Stimulated activated effector memory CD8-positive, alpha-beta T cell treated with anti-CD3 and anti-CD28 coated beads, Interleukin-12 subunit alpha, Interleukin-12 subunit beta, amount 100 ng/mL, for 72 hours (primary cell): ENCODE data around the gene LEF1.

Experiments used
- ATAC-seq: fragments of 150-1000 bp; cut with Tn5 transposase; 2 replicates; pipeline ENCODE4 v1.10.0; 2021
- DNase-seq, 2 donors: peaks; one replicate each; pipeline ENCODE4 v3.0.0; 2021 to 2022; ENCODE audit warnings: low spot score in 2 of 2
- H3K27ac Mint-ChIP-seq: one replicate; pipeline ENCODE4 v1.8.0; 2022; ENCODE audit warnings: mild to moderate bottlenecking, mixed read lengths
- H3K36me3 Mint-ChIP-seq: one replicate; pipeline ENCODE4 v1.8.0; 2022; ENCODE audit warnings: mild to moderate bottlenecking, mixed read lengths
- H3K4me1 Mint-ChIP-seq: one replicate; pipeline ENCODE4 v1.8.0; 2022; ENCODE audit warnings: mixed read lengths
- H3K4me3 Mint-ChIP-seq: one replicate; pipeline ENCODE4 v1.8.0; 2022; ENCODE audit warnings: mild to moderate bottlenecking, mixed read lengths
- H3K9me3 Mint-ChIP-seq: one replicate; pipeline ENCODE4 v1.8.0; 2022; ENCODE audit warnings: mixed read lengths

Gene LEF1

GRCh38 chr4:108168671-108169523 lies at the start of gene LEF1:
Gene LEF1, minus strand, starts transcription at chr4:108168932. Its CDS starts 1,165 bp downstream, at chr4:108167767.
- peak within 1 kb of the TSS; percentile 73 for H3K27ac Mint-ChIP-seq
- H3K9me3 Mint-ChIP-seq = no peaks in the 10 kb centered on the region
- peaks cover 48% of the 10 kb centered on the region for H3K4me1 Mint-ChIP-seq
- DNase-seq (peak; percentile 17 to 65), ATAC-seq (peak; percentile 39)
- H3K36me3 Mint-ChIP-seq = peaks cover 6% of the 10 kb centered on the region
- H3K4me3 Mint-ChIP-seq = peak within 1 kb of the TSS; percentile 92

GRCh38 chr4:108216510-108216909 lies 47.8 kb upstream of the LEF1 start:
- Mint-ChIP-seq H3K36me3 (no peaks in the 10 kb centered on the region), H3K4me1 (no peaks in the 10 kb centered on the region), H3K27ac (no peak overlapping the region), H3K9me3 (no peaks in the 10 kb centered on the region), H3K4me3 (no peak overlapping the region)
- DNase-seq (no peak), ATAC-seq (no peak)

- Mint-ChIP-seq H3K9me3 (no peaks in the 10 kb centered on the region), H3K4me1 (no peaks in the 10 kb centered on the region), H3K36me3 (no peaks in the 10 kb centered on the region), H3K4me3 (no peak overlapping the region), H3K27ac (no peak overlapping the region)
- ATAC-seq (no peak), DNase-seq (no peak)
Observed at GRCh38 chr4:108215055-108215454, 46.3 kb upstream of the LEF1 start.

DNA sequence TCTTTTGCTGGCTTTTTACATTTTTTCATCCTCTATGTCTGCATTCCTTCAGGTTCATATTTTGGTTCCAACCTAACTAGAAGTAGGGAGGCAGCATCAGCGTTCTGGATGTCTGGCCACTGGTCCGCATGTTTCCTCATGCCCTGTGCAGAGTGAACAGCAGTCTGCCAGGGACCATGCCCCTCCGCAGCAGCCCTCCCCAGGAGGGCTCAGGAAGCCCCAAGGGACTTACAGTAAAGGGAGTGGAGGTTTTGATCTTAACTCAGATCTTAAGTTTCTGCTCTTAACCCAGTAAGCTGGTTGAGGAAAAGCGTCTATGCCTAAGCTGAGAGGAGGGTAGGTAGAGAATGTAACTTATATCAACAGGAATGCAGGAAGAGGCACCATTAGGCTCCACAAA lies 45.0 kb upstream of the LEF1 start:
- Mint-ChIP-seq H3K9me3 (no peaks in the 10 kb centered on the region), H3K36me3 (no peaks in the 10 kb centered on the region), H3K27ac (no peak overlapping the region), H3K4me1 (no peaks in the 10 kb centered on the region), H3K4me3 (no peak overlapping the region)
- ATAC-seq = no peak
- DNase-seq = no peak

- Mint-ChIP-seq H3K36me3 (no peaks in the 10 kb centered on the region), H3K9me3 (no peaks in the 10 kb centered on the region), H3K4me3 (no peak overlapping the region), H3K27ac (no peak overlapping the region), H3K4me1 (no peaks in the 10 kb centered on the region)
- DNase-seq = no peak
- no peak for ATAC-seq
Observed at GRCh38 chr4:108213308-108213707, 44.6 kb upstream of the LEF1 start.

DNA sequence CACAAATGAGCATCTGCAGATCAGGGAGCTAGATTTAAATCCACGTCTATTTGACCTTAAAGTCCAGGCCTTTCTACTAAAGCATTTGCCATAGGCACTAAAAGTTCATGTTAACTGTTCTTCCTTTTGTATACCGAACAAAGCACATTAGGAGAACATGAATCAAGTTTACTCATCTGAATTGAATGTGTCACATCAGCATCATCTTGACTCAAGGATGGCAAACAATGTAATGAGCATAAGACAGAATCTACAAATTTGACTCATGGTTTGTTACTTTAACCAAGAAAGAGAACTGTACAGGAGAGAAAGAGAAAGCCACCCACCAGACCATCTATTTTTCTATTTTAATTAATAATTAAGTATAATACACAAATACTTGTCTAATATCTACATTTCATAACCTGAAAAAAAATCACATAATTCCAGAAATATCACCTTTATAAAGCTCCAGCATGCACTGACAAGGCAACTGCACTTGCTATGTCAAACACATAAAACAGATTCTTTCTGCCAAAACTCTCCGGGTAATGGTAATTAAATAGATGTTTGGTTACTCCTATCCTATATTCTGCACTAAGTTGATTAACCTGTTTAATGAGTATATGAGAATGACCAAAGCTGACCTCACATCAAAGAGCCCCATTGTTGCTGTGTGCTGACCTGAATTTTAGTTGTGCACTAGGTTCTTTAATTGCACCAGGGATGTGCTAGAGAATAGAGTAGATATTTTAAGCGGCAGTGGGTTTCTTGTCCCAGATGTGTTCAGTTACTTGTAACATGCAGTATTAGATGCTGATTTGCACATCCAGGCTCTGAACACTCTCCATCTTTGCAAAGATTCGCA lies 42.5 kb upstream of the LEF1 start:
- Mint-ChIP-seq H3K36me3 (no peaks in the 10 kb centered on the region), H3K4me3 (no peak overlapping the region), H3K9me3 (no peaks in the 10 kb centered on the region), H3K4me1 (no peaks in the 10 kb centered on the region), H3K27ac (no peak overlapping the region)
- DNase-seq = no peak
- ATAC-seq = peak; percentile 74

DNA sequence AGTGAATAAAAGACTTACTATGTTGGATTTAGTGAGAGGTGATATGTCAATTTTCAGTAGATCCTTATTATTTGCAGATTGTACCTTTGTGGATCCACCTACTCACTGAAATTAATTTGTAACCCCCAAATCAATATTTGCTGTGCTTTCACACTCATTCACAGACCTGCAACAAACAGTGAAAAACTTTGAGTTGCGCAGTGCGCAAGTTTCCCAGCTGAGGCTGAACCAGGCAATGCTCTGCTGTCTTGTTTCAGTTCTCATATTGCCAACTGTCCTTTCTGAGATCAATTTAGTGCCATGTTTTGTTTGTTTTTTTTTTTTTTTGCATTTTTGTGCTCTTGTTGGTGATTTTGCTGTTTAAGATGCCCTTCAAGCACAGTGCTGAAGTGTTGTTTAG lies 40.8 kb upstream of the LEF1 start:
- H3K9me3 Mint-ChIP-seq = no peaks in the 10 kb centered on the region
- no peak for DNase-seq
- no peaks in the 10 kb centered on the region for H3K36me3 Mint-ChIP-seq
- H3K4me3 Mint-ChIP-seq = no peak overlapping the region
- peaks cover 7% of the 10 kb centered on the region for H3K4me1 Mint-ChIP-seq
- no peak overlapping the region for H3K27ac Mint-ChIP-seq
- ATAC-seq = no peak

DNA sequence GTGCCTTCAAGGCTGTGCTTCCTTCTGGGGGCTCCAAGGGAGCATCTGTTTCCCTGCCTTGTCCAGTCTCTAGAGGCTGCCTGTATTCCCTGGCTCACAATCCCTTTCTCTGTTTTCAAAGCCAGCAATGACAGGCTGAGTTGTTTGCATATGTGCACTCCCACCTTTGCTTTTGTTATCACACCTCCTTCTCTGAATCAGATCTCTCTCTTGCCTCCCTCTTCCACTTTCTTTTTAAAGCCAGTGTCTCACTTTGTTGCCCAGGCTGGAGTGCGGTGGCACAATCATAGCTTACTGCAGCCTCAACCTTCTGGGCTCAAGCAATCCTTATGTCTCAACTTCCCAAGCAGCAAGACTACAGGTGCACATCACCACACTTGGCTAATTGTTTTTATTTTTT lies 37.1 kb upstream of the LEF1 start:
- Mint-ChIP-seq H3K27ac (no peak overlapping the region), H3K9me3 (no peaks in the 10 kb centered on the region), H3K4me1 (peaks cover 14% of the 10 kb centered on the region), H3K36me3 (no peaks in the 10 kb centered on the region), H3K4me3 (no peak overlapping the region)
- ATAC-seq (peak; percentile 51), DNase-seq (no peak)

DNA sequence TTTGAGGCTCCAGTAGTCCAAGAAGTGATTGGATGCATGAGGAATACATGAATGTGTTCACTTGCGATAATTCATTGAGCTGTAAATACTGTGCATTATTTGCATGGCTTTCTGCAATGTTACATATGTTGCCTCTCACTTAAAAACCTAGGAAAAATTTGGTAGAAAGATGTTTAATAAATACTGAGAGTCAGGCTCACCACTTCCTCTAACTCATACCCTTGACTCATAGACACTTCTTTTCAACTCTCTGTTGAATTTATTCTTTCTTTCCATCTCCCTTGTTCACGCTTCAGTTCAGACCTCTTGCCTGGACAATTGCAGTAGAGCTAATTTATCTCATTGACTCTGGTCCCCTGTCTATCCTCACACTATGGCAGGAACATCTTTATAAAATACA lies 35.8 kb upstream of the LEF1 start:
- H3K4me3 Mint-ChIP-seq = no peak overlapping the region
- no peaks in the 10 kb centered on the region for H3K36me3 Mint-ChIP-seq
- DNase-seq (no peak), ATAC-seq (peak; percentile 53)
- no peaks in the 10 kb centered on the region for H3K9me3 Mint-ChIP-seq
- H3K27ac Mint-ChIP-seq = no peak overlapping the region
- peaks cover 14% of the 10 kb centered on the region for H3K4me1 Mint-ChIP-seq

DNA sequence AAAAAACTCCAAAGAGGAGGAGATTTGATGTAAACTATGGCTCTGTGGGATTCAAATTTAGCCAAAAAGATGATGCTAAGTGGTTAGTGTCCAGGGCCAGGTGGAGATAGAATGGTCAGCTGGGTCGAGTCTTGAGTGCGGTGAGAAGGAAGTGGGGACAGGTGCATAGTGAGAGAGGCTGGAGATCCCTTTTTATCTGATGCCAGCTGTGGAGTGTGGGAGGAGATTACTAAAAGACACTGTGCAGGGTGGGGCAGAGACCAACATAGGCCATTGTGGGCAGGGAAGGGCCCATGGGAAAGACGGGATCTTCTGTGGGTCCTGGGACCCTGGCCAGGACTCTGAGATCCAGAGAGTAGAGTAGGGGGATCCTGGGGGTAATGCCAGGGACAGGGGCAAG lies 34.6 kb upstream of the LEF1 start:
- DNase-seq (no peak), ATAC-seq (no peak)
- no peaks in the 10 kb centered on the region for H3K9me3 Mint-ChIP-seq
- no peak overlapping the region for H3K27ac Mint-ChIP-seq
- H3K36me3 Mint-ChIP-seq = no peaks in the 10 kb centered on the region
- H3K4me1 Mint-ChIP-seq = peaks cover 14% of the 10 kb centered on the region
- H3K4me3 Mint-ChIP-seq = no peak overlapping the region

DNA sequence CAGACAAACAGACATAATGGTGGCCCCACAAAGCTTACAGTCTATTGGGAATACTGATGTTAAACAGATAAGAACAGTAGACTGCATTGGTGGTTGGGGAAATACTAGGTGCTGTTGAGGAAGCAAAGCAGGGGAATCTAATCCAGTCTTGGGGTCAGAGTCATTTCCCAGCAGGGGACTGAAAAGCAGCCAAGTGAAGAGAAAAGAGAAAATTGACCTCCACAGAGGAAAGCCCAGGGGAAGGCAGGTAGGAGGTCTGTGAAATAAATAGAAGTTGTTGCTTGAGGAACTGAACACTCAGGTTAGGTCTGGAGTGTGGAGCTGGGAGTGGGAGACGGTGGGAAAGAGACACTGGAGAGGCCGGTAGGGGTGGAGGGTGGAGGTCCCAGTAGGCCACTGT lies 33.0 kb upstream of the LEF1 start:
- H3K4me1 Mint-ChIP-seq = peaks cover 14% of the 10 kb centered on the region
- no peak for DNase-seq
- H3K9me3 Mint-ChIP-seq = no peaks in the 10 kb centered on the region
- ATAC-seq = no peak
- H3K27ac Mint-ChIP-seq = no peak overlapping the region
- H3K4me3 Mint-ChIP-seq = no peak overlapping the region
- no peaks in the 10 kb centered on the region for H3K36me3 Mint-ChIP-seq

- Mint-ChIP-seq H3K36me3 (no peaks in the 10 kb centered on the region), H3K9me3 (no peaks in the 10 kb centered on the region), H3K4me1 (peaks cover 11% of the 10 kb centered on the region), H3K4me3 (no peak overlapping the region), H3K27ac (no peak overlapping the region)
- ATAC-seq = no peak
- no peak for DNase-seq
Observed at GRCh38 chr4:108199881-108200280, 31.1 kb upstream of the LEF1 start.

DNA sequence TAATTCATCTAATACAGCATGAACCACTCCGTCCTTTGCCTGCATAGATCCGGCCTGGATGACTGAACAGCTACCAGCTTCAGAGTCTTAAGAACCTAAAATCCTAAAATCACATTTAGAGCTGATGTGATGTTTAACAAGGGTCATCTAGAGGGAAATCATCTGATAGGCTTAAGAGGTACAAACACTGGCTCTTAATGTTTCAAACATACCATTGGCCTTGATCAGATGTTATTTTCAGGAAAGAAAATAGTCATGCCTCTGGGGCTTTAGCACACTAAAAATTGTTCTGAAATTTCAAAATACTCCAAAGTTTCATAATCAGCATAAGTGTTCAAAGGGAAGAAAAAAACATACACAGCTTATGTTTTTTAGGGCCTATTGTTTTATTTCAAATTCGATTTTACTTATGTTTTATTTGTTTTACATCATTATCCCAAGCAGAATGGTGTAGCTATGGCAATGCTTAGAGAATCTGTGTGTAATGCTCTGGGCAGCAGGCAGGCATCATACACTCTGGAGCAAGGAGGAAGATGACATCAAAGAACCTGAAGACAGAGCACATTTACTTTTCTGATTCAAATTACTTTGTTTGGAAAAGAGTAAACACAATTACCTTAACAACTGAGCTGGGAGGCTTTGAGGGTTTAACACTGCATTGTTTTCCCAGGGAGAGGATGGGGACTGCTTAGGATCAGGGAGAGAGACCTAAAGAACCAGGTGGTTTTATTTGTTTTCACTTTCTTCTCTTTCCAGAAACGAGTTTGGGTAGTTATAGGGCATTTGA lies 25.3 kb upstream of the LEF1 start:
- ATAC-seq = no peak
- Mint-ChIP-seq H3K36me3 (no peaks in the 10 kb centered on the region), H3K4me1 (no peaks in the 10 kb centered on the region), H3K9me3 (no peaks in the 10 kb centered on the region), H3K27ac (no peak overlapping the region), H3K4me3 (no peak overlapping the region)
- no peak for DNase-seq

GRCh38 chr4:108192935-108193334 lies 24.2 kb upstream of the LEF1 start:
- no peak for ATAC-seq
- Mint-ChIP-seq H3K4me1 (no peaks in the 10 kb centered on the region), H3K4me3 (no peak overlapping the region)

DNA sequence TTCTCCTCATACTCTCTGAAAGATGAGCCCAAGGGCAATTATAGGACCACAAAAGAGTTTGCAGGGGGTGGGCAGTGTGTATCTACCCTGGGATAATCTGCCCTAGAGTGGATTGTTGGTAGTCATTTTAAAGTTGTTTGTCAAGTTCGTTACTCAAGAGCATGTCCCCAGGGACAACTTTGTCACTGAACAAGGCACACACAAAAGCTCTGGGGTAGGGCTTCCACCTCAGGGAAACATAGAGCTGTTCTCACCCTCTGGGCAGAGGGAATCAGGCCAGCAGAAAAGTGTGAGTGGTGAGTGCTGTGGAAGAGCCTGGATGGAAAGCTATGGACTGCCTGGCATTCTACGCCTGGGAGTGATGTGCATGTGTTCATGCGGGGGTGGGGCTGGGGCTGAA lies 23.3 kb upstream of the LEF1 start:
- no peak overlapping the region for H3K4me3 Mint-ChIP-seq
- H3K36me3 Mint-ChIP-seq = no peaks in the 10 kb centered on the region
- no peaks in the 10 kb centered on the region for H3K9me3 Mint-ChIP-seq
- H3K27ac Mint-ChIP-seq = no peak overlapping the region
- no peak for ATAC-seq
- no peaks in the 10 kb centered on the region for H3K4me1 Mint-ChIP-seq
- DNase-seq = no peak

More at GRCh38 chr4:108192935-108193334, 24.2 kb upstream of the LEF1 start:
- no peak for DNase-seq
- no peaks in the 10 kb centered on the region for H3K9me3 Mint-ChIP-seq
- no peak overlapping the region for H3K27ac Mint-ChIP-seq
- no peaks in the 10 kb centered on the region for H3K36me3 Mint-ChIP-seq
